ENCODE results near the gene COL26A1. TPM values are rescaled to one million over a fixed set of nuclear protein-coding genes. Genes with fewer than 3 reads are reported as not detected.

Gene COL26A1
- polyA plus RNA-seq, 1 donor from 2014 or later = 36.6 TPM

GRCh38 chr7:101518336-101518735, 155.7 kb downstream of the COL26A1 start:
- Histone ChIP-seq H3K9me3 (ENCODE audit: low read length) (no peaks in the 10 kb centered on the region), H3K36me3 (ENCODE audit: insufficient read depth, low read length) (no peaks in the 10 kb centered on the region), H3K27ac (ENCODE audit: low read length) (no peak overlapping the region), H3K79me2 (replicated peaks; ENCODE audit: insufficient read depth, low read length) (no peaks in the 10 kb centered on the region), H3K9me2 (ENCODE audit: insufficient read depth, low read length) (no peaks in the 10 kb centered on the region), H3K27me3 (ENCODE audit: insufficient read depth, low read depth, low read length) (no peaks in the 10 kb centered on the region), H2AFZ (ENCODE audit: low read depth, low read length) (no peak overlapping the region), H3K4me3 (ENCODE audit: low read length) (no peak overlapping the region), H3K9ac (ENCODE audit: low read length) (no peak overlapping the region), H3K4me2 (ENCODE audit: low read length) (no peak overlapping the region), H4K20me1 (ENCODE audit: insufficient read depth) (no peaks in the 10 kb centered on the region), H3F3A (ENCODE audit: insufficient read depth, low read length, poor library complexity, severe bottlenecking) (no peaks in the 10 kb centered on the region)
- TF ChIP-seq POLR2AphosphoS5 (IDR thresholded peaks at IDR 0.05) (no peak), RAD21 (conservative IDR thresholded peaks at IDR 0.05) (no peak), SMC3 (conservative IDR thresholded peaks at IDR 0.05; ENCODE audit: poor library complexity) (no peak), EP300 (conservative IDR thresholded peaks at IDR 0.05; ENCODE audit: poor library complexity, severe bottlenecking) (no peak), EZH2 (IDR thresholded peaks at IDR 0.05; ENCODE audit: borderline replicate concordance, insufficient read depth, low read length, poor library complexity, severe bottlenecking) (no peak), MXI1 (conservative IDR thresholded peaks at IDR 0.05; ENCODE audit: poor library complexity, severe bottlenecking) (no peak), TAF1 (IDR thresholded peaks at IDR 0.05; ENCODE audit: low read depth) (no peak)
- TF ChIP-seq, protein P1, sequence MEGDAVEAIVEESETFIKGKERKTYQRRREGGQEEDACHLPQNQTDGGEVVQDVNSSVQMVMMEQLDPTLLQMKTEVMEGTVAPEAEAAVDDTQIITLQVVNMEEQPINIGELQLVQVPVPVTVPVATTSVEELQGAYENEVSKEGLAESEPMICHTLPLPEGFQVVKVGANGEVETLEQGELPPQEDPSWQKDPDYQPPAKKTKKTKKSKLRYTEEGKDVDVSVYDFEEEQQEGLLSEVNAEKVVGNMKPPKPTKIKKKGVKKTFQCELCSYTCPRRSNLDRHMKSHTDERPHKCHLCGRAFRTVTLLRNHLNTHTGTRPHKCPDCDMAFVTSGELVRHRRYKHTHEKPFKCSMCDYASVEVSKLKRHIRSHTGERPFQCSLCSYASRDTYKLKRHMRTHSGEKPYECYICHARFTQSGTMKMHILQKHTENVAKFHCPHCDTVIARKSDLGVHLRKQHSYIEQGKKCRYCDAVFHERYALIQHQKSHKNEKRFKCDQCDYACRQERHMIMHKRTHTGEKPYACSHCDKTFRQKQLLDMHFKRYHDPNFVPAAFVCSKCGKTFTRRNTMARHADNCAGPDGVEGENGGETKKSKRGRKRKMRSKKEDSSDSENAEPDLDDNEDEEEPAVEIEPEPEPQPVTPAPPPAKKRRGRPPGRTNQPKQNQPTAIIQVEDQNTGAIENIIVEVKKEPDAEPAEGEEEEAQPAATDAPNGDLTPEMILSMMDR (IDR thresholded peaks at IDR 0.05; ENCODE audit: poor library complexity, severe bottlenecking) = no peak
- TF ChIP-seq, protein P2, sequence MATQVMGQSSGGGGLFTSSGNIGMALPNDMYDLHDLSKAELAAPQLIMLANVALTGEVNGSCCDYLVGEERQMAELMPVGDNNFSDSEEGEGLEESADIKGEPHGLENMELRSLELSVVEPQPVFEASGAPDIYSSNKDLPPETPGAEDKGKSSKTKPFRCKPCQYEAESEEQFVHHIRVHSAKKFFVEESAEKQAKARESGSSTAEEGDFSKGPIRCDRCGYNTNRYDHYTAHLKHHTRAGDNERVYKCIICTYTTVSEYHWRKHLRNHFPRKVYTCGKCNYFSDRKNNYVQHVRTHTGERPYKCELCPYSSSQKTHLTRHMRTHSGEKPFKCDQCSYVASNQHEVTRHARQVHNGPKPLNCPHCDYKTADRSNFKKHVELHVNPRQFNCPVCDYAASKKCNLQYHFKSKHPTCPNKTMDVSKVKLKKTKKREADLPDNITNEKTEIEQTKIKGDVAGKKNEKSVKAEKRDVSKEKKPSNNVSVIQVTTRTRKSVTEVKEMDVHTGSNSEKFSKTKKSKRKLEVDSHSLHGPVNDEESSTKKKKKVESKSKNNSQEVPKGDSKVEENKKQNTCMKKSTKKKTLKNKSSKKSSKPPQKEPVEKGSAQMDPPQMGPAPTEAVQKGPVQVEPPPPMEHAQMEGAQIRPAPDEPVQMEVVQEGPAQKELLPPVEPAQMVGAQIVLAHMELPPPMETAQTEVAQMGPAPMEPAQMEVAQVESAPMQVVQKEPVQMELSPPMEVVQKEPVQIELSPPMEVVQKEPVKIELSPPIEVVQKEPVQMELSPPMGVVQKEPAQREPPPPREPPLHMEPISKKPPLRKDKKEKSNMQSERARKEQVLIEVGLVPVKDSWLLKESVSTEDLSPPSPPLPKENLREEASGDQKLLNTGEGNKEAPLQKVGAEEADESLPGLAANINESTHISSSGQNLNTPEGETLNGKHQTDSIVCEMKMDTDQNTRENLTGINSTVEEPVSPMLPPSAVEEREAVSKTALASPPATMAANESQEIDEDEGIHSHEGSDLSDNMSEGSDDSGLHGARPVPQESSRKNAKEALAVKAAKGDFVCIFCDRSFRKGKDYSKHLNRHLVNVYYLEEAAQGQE (IDR thresholded peaks at IDR 0.05; ENCODE audit: borderline replicate concordance) = no peak

DNA sequence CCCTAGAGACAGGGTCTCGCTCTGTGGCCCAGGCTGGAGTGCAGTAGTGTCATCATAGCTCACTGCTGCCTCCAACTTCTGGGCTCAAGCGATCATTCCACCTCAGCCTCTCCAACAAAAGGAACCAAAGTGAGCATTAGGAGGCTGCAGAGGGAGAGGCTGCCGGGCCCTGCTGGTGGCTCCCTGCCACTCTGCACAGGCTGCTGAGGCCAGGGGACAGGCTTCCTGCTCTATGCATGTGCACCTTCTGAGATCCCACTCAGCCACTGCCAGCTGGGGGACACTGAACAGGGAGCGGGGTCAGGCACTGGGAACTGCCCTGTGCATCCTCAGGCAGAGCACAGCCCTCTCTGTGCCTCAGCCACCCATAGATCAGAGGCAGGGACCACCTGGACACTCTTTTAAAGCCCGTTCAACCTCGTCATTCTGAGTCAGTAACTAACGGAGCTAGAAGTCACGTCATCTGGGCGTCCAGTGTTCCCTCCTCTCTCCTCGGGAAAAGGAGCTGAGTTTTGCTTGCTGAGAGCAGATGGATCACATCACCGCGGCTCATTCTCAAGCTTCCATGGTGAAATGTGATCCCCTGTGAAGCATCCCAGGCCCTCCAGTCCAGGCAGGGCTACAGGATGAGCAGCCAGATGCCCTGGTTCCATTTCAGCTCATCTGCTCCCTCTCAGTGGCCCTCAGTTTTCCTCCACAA, 156.8 kb downstream of the COL26A1 start:
- H4K20me1 ChIP-seq (ENCODE audit: insufficient read depth) = no peaks in the 10 kb centered on the region
- TF ChIP-seq, protein P2 (IDR thresholded peaks at IDR 0.05; ENCODE audit: borderline replicate concordance) = no peak
- TF ChIP-seq, protein P1 (IDR thresholded peaks at IDR 0.05; ENCODE audit: poor library complexity, severe bottlenecking) = no peak
- TF ChIP-seq RAD21 (conservative IDR thresholded peaks at IDR 0.05) (no peak), MXI1 (conservative IDR thresholded peaks at IDR 0.05; ENCODE audit: poor library complexity, severe bottlenecking) (no peak), TAF1 (IDR thresholded peaks at IDR 0.05; ENCODE audit: low read depth) (no peak), EZH2 (IDR thresholded peaks at IDR 0.05; ENCODE audit: borderline replicate concordance, insufficient read depth, low read length, poor library complexity, severe bottlenecking) (no peak), EP300 (conservative IDR thresholded peaks at IDR 0.05; ENCODE audit: poor library complexity, severe bottlenecking) (no peak), POLR2AphosphoS5 (IDR thresholded peaks at IDR 0.05) (no peak), SMC3 (conservative IDR thresholded peaks at IDR 0.05; ENCODE audit: poor library complexity) (no peak)
- no peaks in the 10 kb centered on the region for H3K9me2 ChIP-seq (ENCODE audit: insufficient read depth, low read length)
- no peak overlapping the region for H3K9ac ChIP-seq (ENCODE audit: low read length)
- H3K27me3 ChIP-seq (ENCODE audit: insufficient read depth, low read depth, low read length) = no peaks in the 10 kb centered on the region
- no peak overlapping the region for H3K4me3 ChIP-seq (ENCODE audit: low read length)
- H3K27ac ChIP-seq (ENCODE audit: low read length) = no peak overlapping the region
- H2AFZ ChIP-seq (ENCODE audit: low read depth, low read length) = no peak overlapping the region
- H3K79me2 ChIP-seq (replicated peaks; ENCODE audit: insufficient read depth, low read length) = no peaks in the 10 kb centered on the region
- H3K36me3 ChIP-seq (ENCODE audit: insufficient read depth, low read length) = no peaks in the 10 kb centered on the region
- H3K9me3 ChIP-seq (ENCODE audit: low read length) = no peaks in the 10 kb centered on the region
- H3K4me2 ChIP-seq (ENCODE audit: low read length) = no peak overlapping the region
- no peaks in the 10 kb centered on the region for H3F3A ChIP-seq (ENCODE audit: insufficient read depth, low read length, poor library complexity, severe bottlenecking)

Data from neural cell (in vitro differentiated cells).